ENCODE results near the gene NCAN. TPM values are rescaled to one million over a fixed set of nuclear protein-coding genes. Genes with fewer than 3 reads are reported as not detected.

Gene NCAN
- polyA plus RNA-seq (not detected in 3 replicates), polyA minus RNA-seq (0.19 TPM in 1 of 3 replicates, not detected in the others)
- polyA plus RNA-seq (2011; ENCODE audit: low read depth) = not detected
- not detected in 2 replicates for polyA plus RNA-seq (2011; cell fraction: cytosol; rRNA removed)
- 0.01 TPM in 1 of 2 replicates, not detected in the other for polyA plus RNA-seq (2011; cell fraction: nucleus; rRNA removed)
- not detected in 2 replicates for polyA plus RNA-seq (2012; ENCODE audit: low replicate concordance)
- polyA minus RNA-seq (2011; cell fraction: cytosol; rRNA and poly(A)+ RNA removed) = not detected
- polyA minus RNA-seq (2011; cell fraction: nucleus; rRNA and poly(A)+ RNA removed) = not detected in 2 replicates

- H3K4me2 ChIP-seq (ENCODE audit: control insufficient read depth, extremely low read depth, insufficient read depth, low read depth, low read length) = no peak within 1 kb of the TSS
- H3K4me1 ChIP-seq (ENCODE audit: control insufficient read depth, extremely low read depth, insufficient read depth, low read length) = no peaks in the 10 kb centered on the region
- FAIRE-seq (no peak), DNase-seq (ENCODE audit: low read depth, low spot score) (no peak)
- no peaks in the 10 kb centered on the region for H3K36me3 ChIP-seq (ENCODE audit: control insufficient read depth in 2 of 2, extremely low read depth in 1 of 2, insufficient read depth in 2 of 2, low read length in 2 of 2)
- H3K79me2 ChIP-seq (ENCODE audit: control insufficient read depth, insufficient read depth, low read length) = no peaks in the 10 kb centered on the region
- no peak within 1 kb of the TSS for H2AFZ ChIP-seq (ENCODE audit: control insufficient read depth, low read length)
- H3K9me1 ChIP-seq (ENCODE audit: control insufficient read depth, extremely low read depth, insufficient read depth, low read length) = no peaks in the 10 kb centered on the region
- no peak within 1 kb of the TSS for H3K27ac ChIP-seq (ENCODE audit: control insufficient read depth, insufficient read depth, low read length)
- dilution Hi-C loops (cut with MboI; ENCODE audit: extremely low pct_ligation_motif_present, low sequenced_read_pairs) = no loop called here
- H4K20me1 ChIP-seq (ENCODE audit: control insufficient read depth, extremely low read depth, insufficient read depth, low read length) = no peaks in the 10 kb centered on the region
- H3K27me3 ChIP-seq (ENCODE audit: control insufficient read depth, extremely low read depth, insufficient read depth, low read length) = peaks cover 33% of the 10 kb centered on the region
- TF ChIP-seq CTCF (optimal IDR thresholded peaks at IDR 0.05 in 1 of 3, IDR thresholded peaks at IDR 0.05 in 1 of 3, conservative IDR thresholded peaks at IDR 0.05 in 1 of 3; ENCODE audit: extremely low read depth in 1 of 3, insufficient read depth in 2 of 3, low read length in 3 of 3) (no peak), EZH2 (IDR thresholded peaks at IDR 0.05; ENCODE audit: low read length) (peak; percentile 46)
- H3K9me3 ChIP-seq (ENCODE audit: control insufficient read depth, low read depth, low read length) = no peaks in the 10 kb centered on the region
- H3K4me3 ChIP-seq (ENCODE audit: control insufficient read depth in 2 of 3, extremely low read depth in 1 of 3, insufficient read depth in 2 of 3, low read depth in 1 of 3, low read length in 3 of 3) = no peak within 1 kb of the TSS
- H3K9ac ChIP-seq (ENCODE audit: control insufficient read depth, extremely low read depth, insufficient read depth, low read length) = no peak within 1 kb of the TSS
Measured at GRCh38 chr19:19211499-19212420, at the start of gene NCAN. Gene NCAN (plus strand): TSS chr19:19211958. CDS start chr19:19216954, 4,996 bp downstream.

- no peak for DNase-seq (ENCODE audit: low read depth, low spot score)
- Histone ChIP-seq H3K79me2 (ENCODE audit: control insufficient read depth, insufficient read depth, low read length) (no peaks in the 10 kb centered on the region), H3K9me3 (ENCODE audit: control insufficient read depth, low read depth, low read length) (no peaks in the 10 kb centered on the region), H3K4me1 (ENCODE audit: control insufficient read depth, extremely low read depth, insufficient read depth, low read length) (no peaks in the 10 kb centered on the region), H3K9me1 (ENCODE audit: control insufficient read depth, extremely low read depth, insufficient read depth, low read length) (no peaks in the 10 kb centered on the region), H3K4me3 (ENCODE audit: control insufficient read depth in 2 of 3, extremely low read depth in 1 of 3, insufficient read depth in 2 of 3, low read depth in 1 of 3, low read length in 3 of 3) (no peak overlapping the region), H3K27ac (ENCODE audit: control insufficient read depth, insufficient read depth, low read length) (no peak overlapping the region), H3K4me2 (ENCODE audit: control insufficient read depth, extremely low read depth, insufficient read depth, low read depth, low read length) (no peak overlapping the region), H4K20me1 (ENCODE audit: control insufficient read depth, extremely low read depth, insufficient read depth, low read length) (no peaks in the 10 kb centered on the region), H2AFZ (ENCODE audit: control insufficient read depth, low read length) (no peak overlapping the region), H3K27me3 (ENCODE audit: control insufficient read depth, extremely low read depth, insufficient read depth, low read length) (no peaks in the 10 kb centered on the region), H3K36me3 (ENCODE audit: control insufficient read depth in 2 of 2, extremely low read depth in 1 of 2, insufficient read depth in 2 of 2, low read length in 2 of 2) (no peaks in the 10 kb centered on the region), H3K9ac (ENCODE audit: control insufficient read depth, extremely low read depth, insufficient read depth, low read length) (no peak overlapping the region)
- dilution Hi-C loops (cut with MboI; ENCODE audit: extremely low pct_ligation_motif_present, low sequenced_read_pairs) = no loop called here
- no peak for FAIRE-seq
- TF ChIP-seq EZH2 (IDR thresholded peaks at IDR 0.05; ENCODE audit: low read length) = no peak
- TF ChIP-seq CTCF (optimal IDR thresholded peaks at IDR 0.05 in 1 of 3, IDR thresholded peaks at IDR 0.05 in 1 of 3, conservative IDR thresholded peaks at IDR 0.05 in 1 of 3; ENCODE audit: extremely low read depth in 1 of 3, insufficient read depth in 2 of 3, low read length in 3 of 3) = no peak
Measured at GRCh38 chr19:19162495-19162894, 49.3 kb upstream of the NCAN start.

Data from keratinocyte (primary cell).